ENCODE results near the gene CEP128.

- TF ChIP-seq, protein P1, sequence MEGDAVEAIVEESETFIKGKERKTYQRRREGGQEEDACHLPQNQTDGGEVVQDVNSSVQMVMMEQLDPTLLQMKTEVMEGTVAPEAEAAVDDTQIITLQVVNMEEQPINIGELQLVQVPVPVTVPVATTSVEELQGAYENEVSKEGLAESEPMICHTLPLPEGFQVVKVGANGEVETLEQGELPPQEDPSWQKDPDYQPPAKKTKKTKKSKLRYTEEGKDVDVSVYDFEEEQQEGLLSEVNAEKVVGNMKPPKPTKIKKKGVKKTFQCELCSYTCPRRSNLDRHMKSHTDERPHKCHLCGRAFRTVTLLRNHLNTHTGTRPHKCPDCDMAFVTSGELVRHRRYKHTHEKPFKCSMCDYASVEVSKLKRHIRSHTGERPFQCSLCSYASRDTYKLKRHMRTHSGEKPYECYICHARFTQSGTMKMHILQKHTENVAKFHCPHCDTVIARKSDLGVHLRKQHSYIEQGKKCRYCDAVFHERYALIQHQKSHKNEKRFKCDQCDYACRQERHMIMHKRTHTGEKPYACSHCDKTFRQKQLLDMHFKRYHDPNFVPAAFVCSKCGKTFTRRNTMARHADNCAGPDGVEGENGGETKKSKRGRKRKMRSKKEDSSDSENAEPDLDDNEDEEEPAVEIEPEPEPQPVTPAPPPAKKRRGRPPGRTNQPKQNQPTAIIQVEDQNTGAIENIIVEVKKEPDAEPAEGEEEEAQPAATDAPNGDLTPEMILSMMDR (optimal IDR thresholded peaks at IDR 0.05 in 1 of 3, IDR thresholded peaks at IDR 0.05 in 1 of 3, conservative IDR thresholded peaks at IDR 0.05 in 1 of 3; ENCODE audit: extremely low read depth in 1 of 3, insufficient read depth in 2 of 3, low read length in 3 of 3), result no peak
- no peak for TF ChIP-seq EZH2 (IDR thresholded peaks at IDR 0.05; ENCODE audit: low read length)
Measured at GRCh38 chr14:80959496-80959895, 18.0 kb upstream of the CEP128 start.
